Brain microvascular endothelial cell (primary cell): Measurements from ENCODE around the gene PCYT1A.

Source experiments
- DNase-seq: peaks from one replicate; pipeline ENCODE4 v3.0.0-alpha.2; 2020
- H3K27ac ChIP-seq: fragments of 250-450 bp; sonication (Bioruptor Pico); 2 replicates; pipeline ENCODE4 v1.5.1; 2020; ENCODE audit warnings: mild to moderate bottlenecking, moderate library complexity
- H3K27me3 ChIP-seq: fragments of 250-450 bp; sonication (Bioruptor Pico); replicated peaks from 2 replicates; pipeline ENCODE4 v1.5.1; 2020; ENCODE audit warnings: mild to moderate bottlenecking
- H3K36me3 ChIP-seq: fragments of 250-450 bp; sonication (Bioruptor Pico); replicated peaks from 2 replicates; pipeline ENCODE4 v1.5.1; 2020; ENCODE audit warnings: mild to moderate bottlenecking
- H3K4me3 ChIP-seq: 2 replicates; pipeline ENCODE4 v1.5.1; 2011; ENCODE audit warnings: low read depth, mild to moderate bottlenecking, control low read depth, low read length, moderate library complexity
- CTCF ChIP-seq: IDR thresholded peaks from 2 replicates; pipeline ENCODE4 v1.5.1; 2011; ENCODE audit warnings: low read depth, mild to moderate bottlenecking, moderate library complexity, low read length, control low read depth, inconsistent platforms; ENCODE audit errors: missing control alignments
- in situ Hi-C: cut with HindIII; loops from 2 replicates; pipeline ENCODE4 v1.10.0; 2017; ENCODE audit warnings: low sequenced_read_pairs, low pct_ligation_motif_present

Gene PCYT1A

DNA sequence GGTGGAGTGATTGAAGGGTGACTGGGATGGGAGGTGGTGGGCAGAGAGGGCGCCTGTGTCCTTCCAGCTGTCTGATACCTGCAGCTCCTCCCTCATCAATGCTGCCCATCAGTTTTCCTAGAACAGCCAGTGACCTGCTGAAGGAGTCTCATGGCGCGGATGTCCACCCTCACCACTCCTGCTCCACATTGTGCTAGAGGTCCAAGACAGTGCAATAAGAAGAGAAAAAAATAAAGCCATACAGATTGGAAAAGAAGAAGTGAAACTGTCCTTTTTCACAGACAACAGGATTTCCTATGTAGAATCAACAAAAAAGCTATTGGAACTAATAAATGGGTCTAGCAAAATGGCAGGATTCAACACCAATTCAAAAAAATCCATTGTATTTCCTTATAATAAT is 83.7 kb downstream of the PCYT1A start:
- DNase-seq: no peak
- in situ Hi-C loops: no loop called here
- TF ChIP-seq CTCF: no peak

DNA sequence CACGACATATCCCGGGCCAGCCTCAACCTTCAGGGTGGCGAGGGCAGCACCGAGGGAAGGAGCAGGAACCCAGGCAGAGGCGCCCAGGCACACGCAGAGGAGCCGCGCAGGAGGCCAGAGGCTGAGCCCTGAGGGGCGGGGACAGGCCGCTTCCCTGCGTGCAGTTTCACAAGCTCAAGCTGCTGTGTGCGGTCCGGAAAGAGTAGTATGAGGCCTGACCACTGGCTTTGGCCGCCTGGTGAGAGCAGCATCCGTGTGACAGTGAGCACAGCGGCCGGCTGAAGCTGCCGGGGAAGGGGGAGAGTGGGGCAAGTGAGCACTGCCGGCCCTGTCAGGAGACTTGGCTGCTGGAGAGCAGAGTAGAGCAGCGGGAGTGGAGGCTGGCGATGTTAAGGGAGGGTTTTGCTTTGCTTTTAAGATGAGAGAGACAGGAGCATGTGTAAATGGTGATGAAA is 85.0 kb downstream of the PCYT1A start:
- Histone ChIP-seq H3K4me3 (peak overlapping the region; percentile 17), H3K27me3 (no peaks in the 10 kb centered on the region), H3K27ac (no peak overlapping the region), H3K36me3 (no peaks in the 10 kb centered on the region)
- TF ChIP-seq CTCF: no peak
- peak; percentile 78 for DNase-seq
- in situ Hi-C loops: no loop called here

More for the DNA sequence above, 83.7 kb downstream of the PCYT1A start:
- no peaks in the 10 kb centered on the region for H3K36me3 ChIP-seq
- H3K27ac ChIP-seq: no peak overlapping the region
- no peak overlapping the region for H3K4me3 ChIP-seq
- no peaks in the 10 kb centered on the region for H3K27me3 ChIP-seq

DNA sequence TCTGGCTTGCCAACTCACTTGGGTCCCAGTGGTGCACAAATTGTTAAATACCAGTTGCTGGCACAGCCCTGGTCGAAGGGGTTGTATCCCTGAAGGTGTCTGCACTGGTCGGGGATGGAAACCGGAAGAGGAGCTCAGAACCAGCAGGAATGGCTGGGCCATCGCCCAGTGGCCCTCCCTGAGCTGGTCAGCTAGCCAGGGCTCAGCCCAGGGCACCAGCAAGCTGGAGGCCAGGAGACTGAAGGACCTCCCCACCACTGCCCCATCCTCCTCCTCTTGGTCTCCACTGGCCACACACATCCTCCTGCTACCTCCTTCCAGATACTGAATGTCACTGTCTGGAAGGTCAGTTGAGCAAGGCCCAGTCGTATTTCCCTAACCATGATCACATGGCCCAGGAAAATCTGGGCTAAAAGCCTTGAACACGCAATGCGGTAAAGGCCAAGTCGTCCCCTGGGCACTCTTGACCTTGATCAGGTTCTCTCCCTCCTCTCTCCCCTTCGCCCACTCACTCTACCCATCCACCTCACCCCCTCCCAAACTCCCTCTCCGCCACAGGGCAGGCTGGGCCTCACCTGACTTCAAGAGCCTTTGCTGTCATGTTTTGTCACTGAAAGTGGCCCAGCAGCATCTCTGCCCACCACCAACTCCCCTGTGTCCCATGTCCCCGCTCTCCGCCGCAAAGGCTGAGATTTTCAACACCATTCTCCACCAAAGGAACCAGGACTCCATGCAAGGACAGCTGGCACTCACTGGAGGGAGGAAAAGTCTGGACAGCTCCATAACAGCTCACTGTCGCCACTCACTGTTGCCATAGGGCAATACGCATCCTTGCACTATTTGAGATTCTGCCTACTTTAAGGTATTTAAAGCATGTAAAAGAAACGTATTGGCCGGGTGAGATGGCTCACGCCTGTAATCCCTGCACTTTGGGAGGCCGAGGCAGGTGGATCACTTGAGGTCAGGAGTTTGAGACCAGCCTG is 88.5 kb downstream of the PCYT1A start:
- Histone ChIP-seq H3K36me3 (no peaks in the 10 kb centered on the region), H3K27me3 (no peaks in the 10 kb centered on the region), H3K4me3 (no peak overlapping the region), H3K27ac (no peak overlapping the region)
- in situ Hi-C loops: no loop called here
- DNase-seq: no peak
- peak; percentile 36 for TF ChIP-seq CTCF

DNA sequence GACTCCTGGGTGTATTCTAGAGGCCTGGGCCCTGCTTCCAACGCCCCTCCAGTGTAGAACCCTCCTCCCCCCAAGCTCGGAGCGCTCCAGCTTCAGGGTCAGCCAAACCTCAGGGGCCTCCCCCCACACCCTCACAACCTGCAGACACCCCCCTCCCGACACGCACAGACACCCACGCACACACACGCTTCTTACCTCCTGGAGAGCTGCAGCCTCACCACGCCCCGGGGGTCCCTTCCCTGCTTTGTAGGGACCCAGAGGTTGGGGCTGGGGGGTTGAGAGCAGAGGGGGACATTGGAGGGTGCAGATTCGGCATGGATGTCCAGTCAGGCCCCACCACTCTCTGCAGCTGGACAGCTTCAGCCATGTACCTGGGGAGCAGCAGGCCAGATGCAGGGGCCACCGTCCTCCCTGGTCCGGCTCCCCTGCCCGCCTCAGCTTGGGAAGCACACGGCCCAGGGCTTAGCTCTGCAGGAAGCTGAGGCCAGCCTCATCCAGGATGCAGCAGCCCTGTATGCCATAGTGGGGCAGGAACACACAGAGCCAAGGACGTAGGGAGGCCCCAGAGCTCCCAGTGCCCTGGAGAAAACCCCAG is 89.3 kb downstream of the PCYT1A start:
- no peak for DNase-seq
- no peak for TF ChIP-seq CTCF
- Histone ChIP-seq H3K27ac (no peak overlapping the region), H3K4me3 (no peak overlapping the region), H3K27me3 (no peaks in the 10 kb centered on the region), H3K36me3 (no peaks in the 10 kb centered on the region)
- in situ Hi-C loops: no loop called here

DNA sequence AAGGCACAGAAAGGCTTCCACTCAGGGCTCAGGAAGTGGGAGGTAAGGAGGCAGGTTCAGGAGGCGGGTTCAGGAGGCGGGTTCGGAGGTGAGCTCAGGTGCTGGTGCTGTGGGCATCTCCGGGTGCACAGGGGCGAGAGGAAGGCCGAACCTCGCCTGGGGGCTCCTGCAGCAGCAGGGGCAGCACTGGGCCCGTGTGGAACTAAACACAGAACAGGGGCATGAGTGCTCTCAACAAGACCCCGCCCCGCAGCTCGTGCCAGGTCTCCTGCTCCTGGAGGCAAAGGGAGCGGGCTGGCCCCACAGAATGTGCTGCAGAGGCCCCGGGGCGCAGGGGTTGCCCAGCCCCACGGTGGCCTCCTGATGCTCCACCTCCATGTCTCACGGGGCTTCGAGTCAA is 90.0 kb downstream of the PCYT1A start:
- no peaks in the 10 kb centered on the region for H3K36me3 ChIP-seq
- in situ Hi-C loops: no loop called here
- DNase-seq: no peak
- no peak overlapping the region for H3K4me3 ChIP-seq
- H3K27me3 ChIP-seq: no peaks in the 10 kb centered on the region
- no peak overlapping the region for H3K27ac ChIP-seq
- TF ChIP-seq CTCF: no peak
